ENCODE data around the gene ZDHHC15. TPM values are rescaled to one million over a fixed set of nuclear protein-coding genes. Genes with fewer than 3 reads are reported as not detected.
"Not testable (repeated sequence)": the region's sequence is repeated elsewhere in the genome, so short reads cannot be mapped to it uniquely, and the experiment has no call there.

Gene ZDHHC15, protein sequence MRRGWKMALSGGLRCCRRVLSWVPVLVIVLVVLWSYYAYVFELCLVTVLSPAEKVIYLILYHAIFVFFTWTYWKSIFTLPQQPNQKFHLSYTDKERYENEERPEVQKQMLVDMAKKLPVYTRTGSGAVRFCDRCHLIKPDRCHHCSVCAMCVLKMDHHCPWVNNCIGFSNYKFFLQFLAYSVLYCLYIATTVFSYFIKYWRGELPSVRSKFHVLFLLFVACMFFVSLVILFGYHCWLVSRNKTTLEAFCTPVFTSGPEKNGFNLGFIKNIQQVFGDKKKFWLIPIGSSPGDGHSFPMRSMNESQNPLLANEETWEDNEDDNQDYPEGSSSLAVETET
- total RNA-seq: under 1 TPM; 0.17 to 0.23 TPM
- polyA plus RNA-seq: under 1 TPM; 0.07 to 0.08 TPM

DNA sequence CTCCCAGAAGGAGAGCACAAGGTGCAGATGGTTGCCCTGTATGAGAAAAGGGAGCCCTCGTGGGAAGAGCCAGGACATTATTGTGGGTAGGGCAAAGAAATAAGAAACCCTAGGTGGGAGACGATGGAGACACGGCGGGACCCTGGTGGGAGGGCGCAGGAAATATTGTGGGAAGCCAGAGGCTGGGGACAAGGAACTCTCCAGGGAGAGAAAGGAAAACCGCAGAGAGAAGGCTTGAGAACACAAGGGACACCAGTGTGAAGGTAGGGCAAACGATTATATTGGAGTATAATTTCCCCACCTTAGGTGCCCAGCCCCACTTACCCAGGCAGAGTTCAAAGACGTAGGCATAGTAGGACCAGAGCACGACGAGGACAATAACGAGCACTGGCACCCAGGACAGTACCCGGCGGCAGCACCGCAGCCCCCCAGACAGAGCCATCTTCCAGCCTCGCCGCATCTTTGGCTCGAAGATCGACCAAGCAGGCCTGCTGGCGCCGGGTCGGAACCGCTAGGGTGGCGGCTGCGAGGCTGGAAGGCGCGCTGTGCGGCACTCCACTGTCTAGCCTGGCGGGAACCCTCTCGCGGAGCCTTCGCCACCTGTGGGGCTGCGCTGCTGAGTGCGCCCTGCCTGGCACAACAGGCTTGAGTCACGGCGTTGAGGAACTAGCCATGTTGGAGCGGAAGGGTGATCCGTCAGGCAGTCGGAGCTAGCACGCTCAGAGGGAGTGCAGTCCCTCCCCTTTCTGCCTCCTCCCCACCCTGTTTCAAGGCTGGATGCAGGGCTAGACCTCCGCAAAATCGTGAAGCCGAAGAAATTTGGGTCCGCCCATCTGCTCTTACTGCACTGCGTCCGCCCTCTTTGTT, at the start of gene ZDHHC15:
TSS of gene ZDHHC15 (minus strand) at position 473 of the 867 bp plus-strand sequence. CDS start at position 460, 13 bp downstream.
- Histone ChIP-seq H3K27me3 (ENCODE audit: control insufficient read depth in 4 of 4, insufficient read depth in 4 of 4, low read length in 3 of 4) (peaks cover 0 to 5% (median 0%) of the 10 kb centered on the region in 4 donors), H3K9ac (ENCODE audit: low read depth in 1 of 2, low read length in 2 of 2) (no peak within 1 kb of the TSS), H3K36me3 (ENCODE audit: control insufficient read depth in 4 of 4, insufficient read depth in 3 of 4, low read depth in 1 of 4, low read length in 3 of 4) (no peaks in the 10 kb centered on the region), H3K4me3 (ENCODE audit: low read depth in 1 of 3, low read length in 3 of 3) (peak within 1 kb of the TSS in 2 of 3 donors; percentile 40 to 46), H3K27ac (ENCODE audit: low read depth in 1 of 2, low read length in 2 of 2) (no peak within 1 kb of the TSS), H3K4me1 (ENCODE audit: control insufficient read depth in 4 of 4, insufficient read depth in 4 of 4, low read length in 3 of 4) (peaks cover 0 to 2% (median 0%) of the 10 kb centered on the region in 4 donors), H3K9me3 (ENCODE audit: control insufficient read depth in 4 of 4, low read length in 3 of 4) (peaks cover 0 to 2% (median under 1%) of the 10 kb centered on the region in 4 donors)
- DNase-seq (ENCODE audit: low spot score): no peak
- TF ChIP-seq, protein P1, sequence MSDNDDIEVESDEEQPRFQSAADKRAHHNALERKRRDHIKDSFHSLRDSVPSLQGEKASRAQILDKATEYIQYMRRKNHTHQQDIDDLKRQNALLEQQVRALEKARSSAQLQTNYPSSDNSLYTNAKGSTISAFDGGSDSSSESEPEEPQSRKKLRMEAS (IDR thresholded peaks at IDR 0.05): no peak
- no peak for TF ChIP-seq HNF4G (IDR thresholded peaks at IDR 0.05)
- TF ChIP-seq FOXA2 (IDR thresholded peaks at IDR 0.05): no peak
- TF ChIP-seq JUND (IDR thresholded peaks at IDR 0.05): no peak
- TF ChIP-seq, protein P2, sequence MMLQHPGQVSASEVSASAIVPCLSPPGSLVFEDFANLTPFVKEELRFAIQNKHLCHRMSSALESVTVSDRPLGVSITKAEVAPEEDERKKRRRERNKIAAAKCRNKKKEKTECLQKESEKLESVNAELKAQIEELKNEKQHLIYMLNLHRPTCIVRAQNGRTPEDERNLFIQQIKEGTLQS (IDR thresholded peaks at IDR 0.05): no peak
- TF ChIP-seq SP1 (IDR thresholded peaks at IDR 0.05): no peak
- TF ChIP-seq RXRA (IDR thresholded peaks at IDR 0.05): no peak
- TF ChIP-seq HNF4A (conservative IDR thresholded peaks at IDR 0.05): no peak
- TF ChIP-seq, protein P3, sequence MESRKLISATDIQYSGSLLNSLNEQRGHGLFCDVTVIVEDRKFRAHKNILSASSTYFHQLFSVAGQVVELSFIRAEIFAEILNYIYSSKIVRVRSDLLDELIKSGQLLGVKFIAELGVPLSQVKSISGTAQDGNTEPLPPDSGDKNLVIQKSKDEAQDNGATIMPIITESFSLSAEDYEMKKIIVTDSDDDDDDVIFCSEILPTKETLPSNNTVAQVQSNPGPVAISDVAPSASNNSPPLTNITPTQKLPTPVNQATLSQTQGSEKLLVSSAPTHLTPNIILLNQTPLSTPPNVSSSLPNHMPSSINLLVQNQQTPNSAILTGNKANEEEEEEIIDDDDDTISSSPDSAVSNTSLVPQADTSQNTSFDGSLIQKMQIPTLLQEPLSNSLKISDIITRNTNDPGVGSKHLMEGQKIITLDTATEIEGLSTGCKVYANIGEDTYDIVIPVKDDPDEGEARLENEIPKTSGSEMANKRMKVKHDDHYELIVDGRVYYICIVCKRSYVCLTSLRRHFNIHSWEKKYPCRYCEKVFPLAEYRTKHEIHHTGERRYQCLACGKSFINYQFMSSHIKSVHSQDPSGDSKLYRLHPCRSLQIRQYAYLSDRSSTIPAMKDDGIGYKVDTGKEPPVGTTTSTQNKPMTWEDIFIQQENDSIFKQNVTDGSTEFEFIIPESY (IDR thresholded peaks at IDR 0.05): no peak
- TF ChIP-seq NR2F2 (IDR thresholded peaks at IDR 0.05): no peak
- TF ChIP-seq EGR1 (IDR thresholded peaks at IDR 0.05; ENCODE audit: low read depth in 2 of 2): no peak
- WGBS: 3% methylated on average over 45 of the region's 45 CpGs

DNA sequence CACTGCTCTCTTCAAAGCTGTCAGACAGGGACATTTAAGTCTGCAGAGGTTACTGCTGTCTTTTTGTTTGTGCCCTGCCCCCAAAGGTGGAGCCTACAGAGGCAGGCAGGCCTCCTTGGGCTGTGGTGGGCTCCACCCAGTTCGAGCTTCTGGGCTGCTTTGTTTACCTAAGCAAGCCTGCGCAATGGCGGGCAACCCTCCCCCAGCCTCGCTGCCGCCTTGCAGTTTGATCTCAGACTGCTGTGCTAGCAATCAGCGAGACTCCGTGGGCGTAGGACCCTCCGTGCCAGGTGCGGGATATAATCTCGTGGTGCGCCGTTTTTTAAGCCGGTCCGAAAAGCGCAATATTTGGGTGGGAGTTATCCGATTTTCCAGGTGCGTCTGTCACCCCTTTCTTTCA, 37.7 kb upstream of the ZDHHC15 start:
- H3K4me1 ChIP-seq (ENCODE audit: control insufficient read depth in 4 of 4, insufficient read depth in 4 of 4, low read length in 3 of 4); H3K27ac ChIP-seq (ENCODE audit: low read depth in 1 of 2, low read length in 2 of 2); H3K9ac ChIP-seq (ENCODE audit: low read depth in 1 of 2, low read length in 2 of 2); DNase-seq (ENCODE audit: low spot score); H3K9me3 ChIP-seq (ENCODE audit: control insufficient read depth in 4 of 4, low read length in 3 of 4); H3K4me3 ChIP-seq (ENCODE audit: low read depth in 1 of 3, low read length in 3 of 3); H3K36me3 ChIP-seq (ENCODE audit: control insufficient read depth in 4 of 4, insufficient read depth in 3 of 4, low read depth in 1 of 4, low read length in 3 of 4); H3K27me3 ChIP-seq (ENCODE audit: control insufficient read depth in 4 of 4, insufficient read depth in 4 of 4, low read length in 3 of 4): not testable (repeated sequence)
- 90% methylated on average over 18 of the region's 18 CpGs for WGBS

DNA sequence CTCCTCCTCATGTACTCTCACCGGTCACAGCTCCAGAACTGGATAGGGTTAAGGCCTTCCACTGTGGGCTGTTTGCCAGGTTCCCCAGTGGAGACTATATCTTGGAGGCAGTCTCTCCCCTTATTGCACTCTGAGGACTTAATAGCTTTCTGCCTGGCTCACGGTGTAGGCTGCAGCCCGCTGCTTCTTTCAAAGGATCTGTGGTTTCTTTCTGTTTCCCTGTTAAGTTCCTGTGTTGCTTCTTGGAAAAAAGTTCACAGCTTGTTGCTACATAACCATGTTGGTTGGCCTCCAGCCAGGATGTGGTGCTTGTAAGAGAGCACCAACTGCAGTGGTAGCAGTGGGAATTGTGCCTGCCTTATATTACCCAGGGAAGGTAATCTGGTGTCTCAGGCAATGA, 24.9 kb upstream of the ZDHHC15 start:
- WGBS: 62% methylated on average over 3 of the region's 3 CpGs
- no peak overlapping the region for H3K9ac ChIP-seq (ENCODE audit: low read depth in 1 of 2, low read length in 2 of 2)
- H3K27ac ChIP-seq (ENCODE audit: low read depth in 1 of 2, low read length in 2 of 2): no peak overlapping the region
- no peaks in the 10 kb centered on the region for H3K9me3 ChIP-seq (ENCODE audit: control insufficient read depth in 4 of 4, low read length in 3 of 4)
- H3K4me1 ChIP-seq (ENCODE audit: control insufficient read depth in 4 of 4, insufficient read depth in 4 of 4, low read length in 3 of 4): no peaks in the 10 kb centered on the region
- no peak for DNase-seq (ENCODE audit: low spot score)
- H3K4me3 ChIP-seq (ENCODE audit: low read depth in 1 of 3, low read length in 3 of 3): no peak overlapping the region
- H3K27me3 ChIP-seq (ENCODE audit: control insufficient read depth in 4 of 4, insufficient read depth in 4 of 4, low read length in 3 of 4): peaks cover 0 to 5% (median 0%) of the 10 kb centered on the region in 4 donors
- H3K36me3 ChIP-seq (ENCODE audit: control insufficient read depth in 4 of 4, insufficient read depth in 3 of 4, low read depth in 1 of 4, low read length in 3 of 4): no peaks in the 10 kb centered on the region
- TF ChIP-seq, protein P2 (IDR thresholded peaks at IDR 0.05): no peak
- TF ChIP-seq, protein P4, sequence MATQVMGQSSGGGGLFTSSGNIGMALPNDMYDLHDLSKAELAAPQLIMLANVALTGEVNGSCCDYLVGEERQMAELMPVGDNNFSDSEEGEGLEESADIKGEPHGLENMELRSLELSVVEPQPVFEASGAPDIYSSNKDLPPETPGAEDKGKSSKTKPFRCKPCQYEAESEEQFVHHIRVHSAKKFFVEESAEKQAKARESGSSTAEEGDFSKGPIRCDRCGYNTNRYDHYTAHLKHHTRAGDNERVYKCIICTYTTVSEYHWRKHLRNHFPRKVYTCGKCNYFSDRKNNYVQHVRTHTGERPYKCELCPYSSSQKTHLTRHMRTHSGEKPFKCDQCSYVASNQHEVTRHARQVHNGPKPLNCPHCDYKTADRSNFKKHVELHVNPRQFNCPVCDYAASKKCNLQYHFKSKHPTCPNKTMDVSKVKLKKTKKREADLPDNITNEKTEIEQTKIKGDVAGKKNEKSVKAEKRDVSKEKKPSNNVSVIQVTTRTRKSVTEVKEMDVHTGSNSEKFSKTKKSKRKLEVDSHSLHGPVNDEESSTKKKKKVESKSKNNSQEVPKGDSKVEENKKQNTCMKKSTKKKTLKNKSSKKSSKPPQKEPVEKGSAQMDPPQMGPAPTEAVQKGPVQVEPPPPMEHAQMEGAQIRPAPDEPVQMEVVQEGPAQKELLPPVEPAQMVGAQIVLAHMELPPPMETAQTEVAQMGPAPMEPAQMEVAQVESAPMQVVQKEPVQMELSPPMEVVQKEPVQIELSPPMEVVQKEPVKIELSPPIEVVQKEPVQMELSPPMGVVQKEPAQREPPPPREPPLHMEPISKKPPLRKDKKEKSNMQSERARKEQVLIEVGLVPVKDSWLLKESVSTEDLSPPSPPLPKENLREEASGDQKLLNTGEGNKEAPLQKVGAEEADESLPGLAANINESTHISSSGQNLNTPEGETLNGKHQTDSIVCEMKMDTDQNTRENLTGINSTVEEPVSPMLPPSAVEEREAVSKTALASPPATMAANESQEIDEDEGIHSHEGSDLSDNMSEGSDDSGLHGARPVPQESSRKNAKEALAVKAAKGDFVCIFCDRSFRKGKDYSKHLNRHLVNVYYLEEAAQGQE (IDR thresholded peaks at IDR 0.05): no peak
- TF ChIP-seq, protein P1 (IDR thresholded peaks at IDR 0.05): no peak
- TF ChIP-seq, protein P5, sequence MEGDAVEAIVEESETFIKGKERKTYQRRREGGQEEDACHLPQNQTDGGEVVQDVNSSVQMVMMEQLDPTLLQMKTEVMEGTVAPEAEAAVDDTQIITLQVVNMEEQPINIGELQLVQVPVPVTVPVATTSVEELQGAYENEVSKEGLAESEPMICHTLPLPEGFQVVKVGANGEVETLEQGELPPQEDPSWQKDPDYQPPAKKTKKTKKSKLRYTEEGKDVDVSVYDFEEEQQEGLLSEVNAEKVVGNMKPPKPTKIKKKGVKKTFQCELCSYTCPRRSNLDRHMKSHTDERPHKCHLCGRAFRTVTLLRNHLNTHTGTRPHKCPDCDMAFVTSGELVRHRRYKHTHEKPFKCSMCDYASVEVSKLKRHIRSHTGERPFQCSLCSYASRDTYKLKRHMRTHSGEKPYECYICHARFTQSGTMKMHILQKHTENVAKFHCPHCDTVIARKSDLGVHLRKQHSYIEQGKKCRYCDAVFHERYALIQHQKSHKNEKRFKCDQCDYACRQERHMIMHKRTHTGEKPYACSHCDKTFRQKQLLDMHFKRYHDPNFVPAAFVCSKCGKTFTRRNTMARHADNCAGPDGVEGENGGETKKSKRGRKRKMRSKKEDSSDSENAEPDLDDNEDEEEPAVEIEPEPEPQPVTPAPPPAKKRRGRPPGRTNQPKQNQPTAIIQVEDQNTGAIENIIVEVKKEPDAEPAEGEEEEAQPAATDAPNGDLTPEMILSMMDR (IDR thresholded peaks at IDR 0.05; ENCODE audit: low read depth, low read length, missing input control): no peak
- TF ChIP-seq FOXA1 (IDR thresholded peaks at IDR 0.05): no peak
- TF ChIP-seq, protein P3 (IDR thresholded peaks at IDR 0.05): no peak

All from liver (tissue), 9 donors.